Aorta (tissue), 5 donors: ENCODE data around the gene FOXI1. TPM values are rescaled to one million over a fixed set of nuclear protein-coding genes. Genes with fewer than 3 reads are reported as not detected.

Experiments used
- ATAC-seq: fragments of 200-7000 bp; cut with Tn5 transposase; one replicate; pipeline ENCODE4 v1.9.1; 2022; ENCODE audit warnings: moderate library complexity; ENCODE audit not compliant: low FRiP score
- DNase-seq, 2 donors: peaks; one replicate each; pipeline ENCODE4 v3.0.0-alpha.2; 2020
- H3K27ac ChIP-seq, 2 donors: one replicate each; pipeline ENCODE4 v1.5.1; 2013; ENCODE audit warnings: low read length in 2 of 2, mild to moderate bottlenecking in 2 of 2, moderate library complexity in 2 of 2, control low read depth in 1 of 2, inconsistent platforms in 1 of 2, low read depth in 1 of 2
- H3K27me3 ChIP-seq, 2 donors: one replicate each; pipeline ENCODE4 v1.6.1; 2013; ENCODE audit warnings: control low read depth in 1 of 2, low read length in 1 of 2, mild to moderate bottlenecking in 1 of 2, moderate library complexity in 1 of 2; ENCODE audit not compliant: insufficient read depth in 2 of 2, control insufficient read depth in 1 of 2
- H3K36me3 ChIP-seq, 2 donors: one replicate each; pipeline ENCODE4 v1.6.1; 2013; ENCODE audit warnings: control low read depth in 1 of 2, low read length in 1 of 2, mild to moderate bottlenecking in 1 of 2; ENCODE audit not compliant: insufficient read depth in 2 of 2, control insufficient read depth in 1 of 2
- H3K4me1 ChIP-seq, 2 donors: one replicate each; pipeline ENCODE4 v1.6.1; 2013; ENCODE audit warnings: low read length in 2 of 2, control low read depth in 1 of 2, mild to moderate bottlenecking in 1 of 2, moderate library complexity in 1 of 2; ENCODE audit not compliant: insufficient read depth in 2 of 2, control insufficient read depth in 1 of 2
- H3K4me3 ChIP-seq, 2 donors: one replicate each; pipeline ENCODE4 v1.5.1; 2013; ENCODE audit warnings: low read length in 2 of 2, control low read depth in 1 of 2, mild to moderate bottlenecking in 1 of 2
- H3K9me3 ChIP-seq: one replicate; pipeline ENCODE4 v1.6.1; 2013; ENCODE audit warnings: mild to moderate bottlenecking, low read length; ENCODE audit not compliant: control insufficient read depth
- WGBS, 2 donors: extraction: QIAGEN DNeasy Blood & Tissue Kit; methylation state at CpG; one replicate each; pipeline ENCODE4 v1.1.7; 2013; 5-methylcytosine and 5-hydroxymethylcytosine counted together
- intact Hi-C, 2 donors: fragments of 100-400 bp; cut with DNase I; formaldehyde crosslinking; loops; one replicate each; pipeline versions ENCODE4 v1.14.2 to v1.15.0; 2022
- polyA plus RNA-seq, 2 donors: library from polyadenylated mRNA; stranded (reverse); fragments of 200-250 nt; gene quantifications; one replicate each; pipeline ENCODE4 v1.2.3, GENCODE V29; 2013
- total RNA-seq, 2 donors: library from RNA; stranded (reverse); fragmentation: NEBNext Ultra II Directional; extraction: Animal tissue kit (Norgen Biotek cat#: 25700); gene quantifications; one replicate each; pipeline ENCODE4 v1.2.1, GENCODE V29; 2021
- donor health status: healthy with polysubstance abuse.
- donor health status: Bipolar disorder and iron deficiency.
- donor health status: DM: no; HTN: no; CAD: no.
- donor health status: DM: no; HTN: no; CAD: no.
- donor health status: DM: yes; HTN: yes; CAD: no.

FOXI1 gene
- total and polyA plus RNA-seq, 4 donors, result not detected

DNA sequence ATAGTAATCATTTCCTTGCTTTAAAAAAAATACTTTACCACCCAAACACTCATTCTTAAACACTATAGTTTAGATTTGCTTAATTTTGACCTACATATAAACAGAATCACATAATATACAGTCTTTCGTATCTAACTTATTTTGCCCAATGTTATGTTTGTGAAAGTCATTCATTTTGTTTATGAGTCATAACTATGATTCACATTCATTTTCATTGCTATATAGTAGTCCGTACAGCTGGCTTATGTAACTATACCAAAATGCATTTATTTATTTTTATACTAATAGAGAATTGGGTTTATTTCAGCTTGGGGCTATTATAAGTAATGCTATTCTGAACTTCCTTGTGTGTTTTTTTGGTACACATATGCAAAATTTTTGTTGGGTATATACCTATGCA lies 33.9 kb upstream of the FOXI1 start:
- WGBS, 2 donors, result 89 to 91% methylated on average over 2 of the region's 2 CpGs
- intact Hi-C loops, result no loop called here
- no peaks in the 10 kb centered on the region for H3K9me3 ChIP-seq
- no peak overlapping the region for H3K4me3 ChIP-seq
- H3K27me3 ChIP-seq, result no peaks in the 10 kb centered on the region
- DNase-seq (no peak), ATAC-seq (no peak)
- H3K36me3 ChIP-seq, result no peaks in the 10 kb centered on the region
- no peak overlapping the region for H3K27ac ChIP-seq
- H3K4me1 ChIP-seq, result no peaks in the 10 kb centered on the region

DNA sequence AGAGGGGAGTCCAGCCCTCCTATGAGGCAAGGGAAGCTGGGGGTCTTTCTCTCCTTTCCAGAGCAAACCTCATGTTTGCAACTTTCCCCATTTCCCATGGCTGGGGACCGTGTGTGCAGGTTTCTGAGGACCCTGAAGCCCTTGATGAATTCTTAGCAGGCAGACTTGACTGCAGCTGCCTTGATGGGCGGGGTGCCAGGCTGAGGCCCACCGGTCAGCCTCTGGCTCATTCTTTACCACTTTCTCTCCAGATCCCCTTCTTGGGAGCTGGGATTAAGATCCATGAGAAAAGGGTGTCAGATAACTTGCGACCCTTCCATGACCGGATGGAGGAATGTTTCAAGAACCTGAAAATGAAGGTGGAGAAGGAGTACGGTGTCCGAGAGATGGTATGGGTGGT lies 30.0 kb upstream of the FOXI1 start:
- intact Hi-C loops, result no loop called here
- DNase-seq, result no peak
- H3K27ac ChIP-seq, result no peak overlapping the region
- WGBS, 2 donors, result 58 to 65% methylated on average over 7 of the region's 7 CpGs
- H3K27me3 ChIP-seq, result no peaks in the 10 kb centered on the region
- ATAC-seq, result no peak
- no peak overlapping the region for H3K4me3 ChIP-seq
- H3K4me1 ChIP-seq, result no peaks in the 10 kb centered on the region
- H3K36me3 ChIP-seq, result no peaks in the 10 kb centered on the region
- H3K9me3 ChIP-seq, result no peaks in the 10 kb centered on the region

DNA sequence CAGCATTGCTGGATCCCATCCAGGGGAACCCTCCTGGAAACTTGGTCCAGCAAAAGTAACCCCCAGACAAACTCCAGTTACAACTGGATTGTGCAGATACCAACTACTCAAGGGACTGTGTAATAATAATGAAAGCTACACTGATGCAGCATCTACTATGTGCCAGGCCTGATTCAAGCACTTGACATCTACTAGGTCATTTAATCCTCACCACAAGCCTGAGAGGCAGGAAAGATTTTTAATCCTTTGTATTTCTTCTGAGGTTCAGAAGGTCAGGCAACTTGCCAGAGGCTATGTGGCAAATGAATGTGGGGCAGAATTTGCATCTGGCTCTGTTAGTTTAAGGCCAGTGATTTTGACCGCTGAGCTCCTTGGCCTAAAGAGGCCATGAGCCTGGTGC lies 29.5 kb upstream of the FOXI1 start:
- no peaks in the 10 kb centered on the region for H3K36me3 ChIP-seq
- no peak for DNase-seq
- no peaks in the 10 kb centered on the region for H3K9me3 ChIP-seq
- intact Hi-C loops, result no loop called here
- no peaks in the 10 kb centered on the region for H3K4me1 ChIP-seq
- no peaks in the 10 kb centered on the region for H3K27me3 ChIP-seq
- 57 to 79% methylated on average over 1 of the region's 1 CpG for WGBS, 2 donors
- no peak for ATAC-seq
- H3K4me3 ChIP-seq, result no peak overlapping the region
- H3K27ac ChIP-seq, result no peak overlapping the region

DNA sequence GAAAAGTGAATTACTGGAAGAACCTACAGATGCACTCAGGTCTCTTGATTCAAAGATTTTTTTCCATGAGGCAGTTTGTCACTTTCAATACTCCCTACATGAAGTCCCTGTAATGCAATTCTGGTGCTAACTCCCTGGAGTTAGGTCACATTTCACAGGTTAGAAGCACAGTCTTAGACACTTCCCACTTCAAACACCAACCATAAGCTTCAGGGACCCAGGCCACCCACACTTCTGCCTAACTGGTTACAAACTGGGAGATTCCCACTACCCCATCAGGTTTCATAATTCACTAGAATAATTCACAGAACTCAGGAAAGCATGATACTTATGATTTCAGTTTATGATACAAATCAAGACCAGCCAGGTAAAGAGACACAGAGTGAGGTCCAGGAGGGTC lies 29.0 kb upstream of the FOXI1 start:
- H3K27ac ChIP-seq, result no peak overlapping the region
- no peaks in the 10 kb centered on the region for H3K4me1 ChIP-seq
- no peaks in the 10 kb centered on the region for H3K9me3 ChIP-seq
- intact Hi-C loops, result no loop called here
- H3K36me3 ChIP-seq, result no peaks in the 10 kb centered on the region
- ATAC-seq, result no peak
- no peak for DNase-seq
- H3K27me3 ChIP-seq, result no peaks in the 10 kb centered on the region
- H3K4me3 ChIP-seq, result no peak overlapping the region

DNA sequence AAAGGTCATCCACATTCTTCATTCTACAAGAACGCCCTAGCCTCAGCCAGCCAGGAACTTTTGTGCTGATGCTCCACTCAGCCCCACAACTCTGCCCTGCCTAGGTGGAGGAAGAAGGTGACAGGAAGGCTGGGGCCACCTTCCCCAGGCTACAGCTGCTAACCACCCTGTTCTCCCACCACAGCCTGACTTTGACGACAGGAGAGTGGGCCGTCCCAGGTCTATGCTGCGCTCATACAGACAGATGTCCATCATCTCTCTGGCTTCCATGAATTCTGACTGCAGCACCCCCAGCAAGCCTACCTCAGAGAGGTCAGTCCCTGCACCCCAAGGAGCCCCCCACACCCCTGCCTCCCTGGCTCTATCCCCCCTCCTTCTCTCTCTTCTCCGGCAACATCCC lies 28.2 kb upstream of the FOXI1 start:
- WGBS, 2 donors, result 79 to 87% methylated on average over 5 of the region's 5 CpGs
- Histone ChIP-seq H3K9me3 (no peaks in the 10 kb centered on the region), H3K4me3 (no peak overlapping the region), H3K4me1 (no peaks in the 10 kb centered on the region), H3K27ac (no peak overlapping the region), H3K27me3 (no peaks in the 10 kb centered on the region), H3K36me3 (no peaks in the 10 kb centered on the region)
- no peak for ATAC-seq
- intact Hi-C loops, result no loop called here
- no peak for DNase-seq

DNA sequence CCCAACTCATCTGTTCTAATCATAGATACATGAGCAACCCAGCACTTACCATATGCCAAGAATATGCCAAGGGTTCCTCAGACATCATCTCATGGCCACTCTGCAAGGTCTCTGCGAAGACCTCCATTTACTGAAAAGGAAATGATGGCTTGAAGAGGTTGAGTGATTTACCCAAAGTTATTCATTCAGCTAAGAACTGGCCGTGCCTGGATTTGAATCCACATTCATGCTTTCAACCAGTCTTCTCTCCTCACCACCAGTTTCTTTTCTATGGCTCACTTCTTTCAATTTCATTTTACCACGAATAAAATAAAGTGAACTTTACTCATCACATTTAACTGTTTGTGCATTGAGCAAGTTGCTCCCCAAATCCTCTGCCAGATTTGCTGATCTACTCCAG lies 27.2 kb upstream of the FOXI1 start:
- WGBS, 2 donors, result 71 to 82% methylated on average over 3 of the region's 3 CpGs
- intact Hi-C loops, result no loop called here

DNA sequence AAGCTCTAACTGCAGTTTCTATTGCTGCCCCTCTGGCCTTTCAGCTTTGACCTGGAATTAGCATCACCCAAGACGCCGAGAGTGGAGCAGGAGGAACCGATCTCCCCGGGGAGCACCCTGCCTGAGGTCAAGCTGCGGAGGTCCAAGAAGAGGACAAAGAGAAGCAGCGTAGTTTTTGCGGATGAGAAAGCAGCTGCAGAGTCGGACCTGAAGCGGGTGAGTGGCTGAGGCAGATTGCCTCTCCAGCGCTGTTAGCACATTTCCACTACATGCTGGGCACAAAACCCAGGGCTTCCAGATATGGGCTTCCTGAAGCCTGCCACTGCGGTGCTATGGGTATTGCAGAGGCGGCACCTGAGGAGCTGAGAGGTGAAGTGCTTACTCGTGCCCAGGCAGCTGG lies 26.8 kb upstream of the FOXI1 start:
- Histone ChIP-seq H3K4me3 (no peak overlapping the region), H3K9me3 (no peaks in the 10 kb centered on the region), H3K36me3 (no peaks in the 10 kb centered on the region), H3K27me3 (no peaks in the 10 kb centered on the region), H3K4me1 (no peaks in the 10 kb centered on the region), H3K27ac (no peak overlapping the region)
- ATAC-seq (no peak), DNase-seq (no peak)
- intact Hi-C loops, result no loop called here
- 75 to 81% methylated on average over 13 of the region's 13 CpGs for WGBS, 2 donors

More for the DNA sequence above, 27.2 kb upstream of the FOXI1 start:
- Histone ChIP-seq H3K4me3 (no peak overlapping the region), H3K27ac (no peak overlapping the region), H3K36me3 (no peaks in the 10 kb centered on the region), H3K27me3 (no peaks in the 10 kb centered on the region), H3K9me3 (no peaks in the 10 kb centered on the region), H3K4me1 (no peaks in the 10 kb centered on the region)
- DNase-seq, result no peak
- ATAC-seq, result no peak

DNA sequence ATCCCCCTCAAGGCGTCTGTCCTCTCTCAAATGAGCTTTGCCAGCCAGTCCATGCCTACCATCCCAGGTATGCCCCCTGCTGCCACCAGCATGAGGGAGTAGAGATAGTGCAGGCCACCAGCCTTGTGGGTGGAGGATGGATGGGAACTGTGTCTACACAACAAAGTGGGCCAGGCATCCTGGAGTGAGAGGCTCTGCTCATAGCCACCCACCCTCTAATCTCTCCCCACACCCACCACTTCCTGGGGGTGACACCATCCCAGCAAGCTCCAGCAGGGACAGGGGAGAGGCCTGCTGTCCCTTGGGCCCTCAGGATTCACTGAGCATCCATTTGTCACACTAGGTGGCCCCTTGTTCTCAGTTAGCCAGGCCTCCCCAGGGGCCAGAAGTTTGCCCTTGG lies 25.5 kb upstream of the FOXI1 start:
- WGBS, 2 donors, result 90 to 94% methylated on average over 1 of the region's 1 CpG
- intact Hi-C loops, result no loop called here
- no peaks in the 10 kb centered on the region for H3K27me3 ChIP-seq
- ATAC-seq (no peak), DNase-seq (no peak)
- no peak overlapping the region for H3K4me3 ChIP-seq
- H3K4me1 ChIP-seq, result no peaks in the 10 kb centered on the region
- no peaks in the 10 kb centered on the region for H3K36me3 ChIP-seq
- no peak overlapping the region for H3K27ac ChIP-seq
- no peaks in the 10 kb centered on the region for H3K9me3 ChIP-seq

DNA sequence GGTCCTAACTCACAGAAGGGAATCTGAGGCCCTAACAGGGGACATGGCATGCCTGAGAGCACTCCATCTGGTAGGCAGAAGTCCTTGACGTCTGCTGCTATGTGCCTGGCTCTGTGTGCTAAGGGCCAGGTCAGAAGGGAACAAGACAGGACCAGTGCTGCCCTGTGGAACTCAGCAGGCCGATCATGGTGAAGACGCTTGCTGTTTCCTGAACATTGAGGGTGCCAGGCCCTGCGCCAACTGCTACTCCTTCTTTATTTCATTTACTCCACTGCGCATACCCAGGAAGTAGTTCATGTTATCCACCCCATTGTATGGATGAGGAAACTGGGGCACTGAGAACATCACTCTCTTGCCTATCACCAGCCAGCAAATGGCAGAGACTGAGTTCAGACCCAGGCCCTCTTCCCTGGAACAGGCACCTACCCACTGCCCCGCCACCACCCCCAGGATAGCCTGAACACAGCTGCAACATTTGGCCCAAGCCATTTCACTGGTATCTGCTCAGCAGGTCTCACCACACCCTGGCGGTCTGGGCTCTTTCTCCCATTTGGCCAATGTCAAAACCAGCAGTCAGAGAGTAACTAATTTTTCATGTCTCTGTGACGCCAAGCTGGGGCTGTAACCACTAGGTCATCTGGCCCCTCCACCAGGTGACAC lies 24.8 kb upstream of the FOXI1 start:
- DNase-seq (no peak), ATAC-seq (no peak)
- no peaks in the 10 kb centered on the region for H3K27me3 ChIP-seq
- no peak overlapping the region for H3K27ac ChIP-seq
- intact Hi-C loops, result no loop called here
- H3K4me1 ChIP-seq, result no peaks in the 10 kb centered on the region
- H3K9me3 ChIP-seq, result no peaks in the 10 kb centered on the region
- WGBS, 2 donors, result 75 to 80% methylated on average over 8 of the region's 8 CpGs
- H3K4me3 ChIP-seq, result no peak overlapping the region
- H3K36me3 ChIP-seq, result no peaks in the 10 kb centered on the region
